Sigmoid colon (tissue), 4 donors: ENCODE measurements around the gene CFAP54.

Source experiments
- POLR2AphosphoS5 ChIP-seq, 4 donors: sonication (generic); formaldehyde crosslinking; IDR thresholded peaks; one replicate each; pipeline ENCODE4 v1.6.1; 2017; ENCODE audit warnings: antibody characterized with exemption in 4 of 4
- TF ChIP-seq, protein P1 (sequence below), 4 experiments: fragments of 450-650 bp in 3 of 4; fragments of 200-600 bp in 1 of 4; IDR thresholded peaks; one replicate each; pipeline ENCODE4 v1.5.1; 2016 to 2019; ENCODE audit warnings: antibody characterized with exemption in 4 of 4, mild to moderate bottlenecking in 3 of 4, moderate library complexity in 2 of 4

DNA sequence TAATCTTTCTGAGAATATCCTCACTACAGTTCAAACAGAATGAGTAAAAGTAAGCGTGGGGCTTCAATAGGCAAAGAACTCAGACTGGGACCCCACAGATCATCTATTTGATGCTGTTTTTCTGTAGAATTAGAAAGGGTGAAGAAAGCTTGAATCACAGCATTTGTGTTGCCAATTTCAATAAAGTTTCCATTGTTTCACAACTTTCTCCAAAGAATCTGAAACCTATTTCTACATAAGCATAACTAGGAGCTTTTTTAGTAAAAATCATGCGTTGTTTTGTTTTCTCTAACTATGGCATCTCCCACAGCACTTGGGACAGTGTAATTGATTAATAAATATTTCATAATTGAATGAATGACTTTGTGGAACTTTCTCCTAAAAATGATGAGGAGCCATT is 401.0 kb downstream of the CFAP54 start:
- TF ChIP-seq, protein P1, sequence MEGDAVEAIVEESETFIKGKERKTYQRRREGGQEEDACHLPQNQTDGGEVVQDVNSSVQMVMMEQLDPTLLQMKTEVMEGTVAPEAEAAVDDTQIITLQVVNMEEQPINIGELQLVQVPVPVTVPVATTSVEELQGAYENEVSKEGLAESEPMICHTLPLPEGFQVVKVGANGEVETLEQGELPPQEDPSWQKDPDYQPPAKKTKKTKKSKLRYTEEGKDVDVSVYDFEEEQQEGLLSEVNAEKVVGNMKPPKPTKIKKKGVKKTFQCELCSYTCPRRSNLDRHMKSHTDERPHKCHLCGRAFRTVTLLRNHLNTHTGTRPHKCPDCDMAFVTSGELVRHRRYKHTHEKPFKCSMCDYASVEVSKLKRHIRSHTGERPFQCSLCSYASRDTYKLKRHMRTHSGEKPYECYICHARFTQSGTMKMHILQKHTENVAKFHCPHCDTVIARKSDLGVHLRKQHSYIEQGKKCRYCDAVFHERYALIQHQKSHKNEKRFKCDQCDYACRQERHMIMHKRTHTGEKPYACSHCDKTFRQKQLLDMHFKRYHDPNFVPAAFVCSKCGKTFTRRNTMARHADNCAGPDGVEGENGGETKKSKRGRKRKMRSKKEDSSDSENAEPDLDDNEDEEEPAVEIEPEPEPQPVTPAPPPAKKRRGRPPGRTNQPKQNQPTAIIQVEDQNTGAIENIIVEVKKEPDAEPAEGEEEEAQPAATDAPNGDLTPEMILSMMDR (IDR thresholded peaks at IDR 0.05), result no peak
- TF ChIP-seq POLR2AphosphoS5 (IDR thresholded peaks at IDR 0.05), result no peak
